Measurements from ENCODE around the gene AKNAD1.

Gene AKNAD1

GRCh38 chr1:108858230-108858950 is 1.5 kb upstream of the AKNAD1 start:
- CTCF ChIA-PET: interaction anchor here (0.6 kb wide), 1 partner anchor 118 kb away, joined by 3 read pairs; no protein-coding TSS in a partner anchor
- POLR2A ChIA-PET: no interaction called here
- DNase-seq (ENCODE audit: extremely low spot score): no peak

GRCh38 chr1:108854221-108855019 is 2.5 kb downstream of the AKNAD1 start:
- ChIA-PET POLR2A (no interaction called here), CTCF (no interaction called here)
- DNase-seq (ENCODE audit: extremely low spot score): no peak
- TF ChIP-seq L3MBTL2 (conservative IDR thresholded peaks at IDR 0.05) (no peak), HDGF (IDR thresholded peaks at IDR 0.05; ENCODE audit: borderline replicate concordance) (no peak), ELF4 (IDR thresholded peaks at IDR 0.05) (no peak), ZNF384 (IDR thresholded peaks at IDR 0.05) (no peak), CTBP1 (IDR thresholded peaks at IDR 0.05; ENCODE audit: borderline replicate concordance) (no peak), ARNT (IDR thresholded peaks at IDR 0.05) (no peak), LEF1 (IDR thresholded peaks at IDR 0.05; ENCODE audit: borderline replicate concordance) (no peak), FOXA1 (IDR thresholded peaks at IDR 0.05) (no peak), TARDBP (IDR thresholded peaks at IDR 0.05) (no peak), PKNOX1 (IDR thresholded peaks at IDR 0.05) (no peak), SUZ12 (IDR thresholded peaks at IDR 0.05) (no peak), NFRKB (IDR thresholded peaks at IDR 0.05) (no peak), BHLHE40 (IDR thresholded peaks at IDR 0.05; ENCODE audit: borderline replicate concordance) (no peak), FOXM1 (IDR thresholded peaks at IDR 0.05; ENCODE audit: borderline replicate concordance) (no peak), SP1 (IDR thresholded peaks at IDR 0.05) (no peak), FOXK2 (IDR thresholded peaks at IDR 0.05) (no peak)

More at GRCh38 chr1:108858230-108858950, 1.5 kb upstream of the AKNAD1 start:
- TF ChIP-seq HDGF (IDR thresholded peaks at IDR 0.05; ENCODE audit: borderline replicate concordance): no peak
- no peak for TF ChIP-seq NFRKB (IDR thresholded peaks at IDR 0.05)
- TF ChIP-seq LEF1 (IDR thresholded peaks at IDR 0.05; ENCODE audit: borderline replicate concordance): no peak
- TF ChIP-seq SP1 (IDR thresholded peaks at IDR 0.05): no peak
- no peak for TF ChIP-seq BHLHE40 (IDR thresholded peaks at IDR 0.05; ENCODE audit: borderline replicate concordance)
- no peak for TF ChIP-seq TARDBP (IDR thresholded peaks at IDR 0.05)
- TF ChIP-seq FOXM1 (IDR thresholded peaks at IDR 0.05; ENCODE audit: borderline replicate concordance): no peak
- no peak for TF ChIP-seq ARNT (IDR thresholded peaks at IDR 0.05)
- no peak for TF ChIP-seq SUZ12 (IDR thresholded peaks at IDR 0.05)
- no peak for TF ChIP-seq L3MBTL2 (conservative IDR thresholded peaks at IDR 0.05)
- no peak for TF ChIP-seq PKNOX1 (IDR thresholded peaks at IDR 0.05)
- no peak for TF ChIP-seq CTBP1 (IDR thresholded peaks at IDR 0.05; ENCODE audit: borderline replicate concordance)
- TF ChIP-seq ZNF384 (IDR thresholded peaks at IDR 0.05): no peak
- no peak for TF ChIP-seq FOXA1 (IDR thresholded peaks at IDR 0.05)
- no peak for TF ChIP-seq ELF4 (IDR thresholded peaks at IDR 0.05)
- no peak for TF ChIP-seq FOXK2 (IDR thresholded peaks at IDR 0.05)

GRCh38 chr1:108852221-108852975 is 4.5 kb downstream of the AKNAD1 start:
- TF ChIP-seq SP1 (IDR thresholded peaks at IDR 0.05) (no peak), PKNOX1 (IDR thresholded peaks at IDR 0.05) (no peak), FOXK2 (IDR thresholded peaks at IDR 0.05) (no peak), ZNF384 (IDR thresholded peaks at IDR 0.05) (no peak), BHLHE40 (IDR thresholded peaks at IDR 0.05; ENCODE audit: borderline replicate concordance) (no peak), CTBP1 (IDR thresholded peaks at IDR 0.05; ENCODE audit: borderline replicate concordance) (no peak), FOXM1 (IDR thresholded peaks at IDR 0.05; ENCODE audit: borderline replicate concordance) (no peak), FOXA1 (IDR thresholded peaks at IDR 0.05) (no peak), ARNT (IDR thresholded peaks at IDR 0.05) (no peak), NFRKB (IDR thresholded peaks at IDR 0.05) (no peak), HDGF (IDR thresholded peaks at IDR 0.05; ENCODE audit: borderline replicate concordance) (no peak), TARDBP (IDR thresholded peaks at IDR 0.05) (no peak), LEF1 (IDR thresholded peaks at IDR 0.05; ENCODE audit: borderline replicate concordance) (no peak), SUZ12 (IDR thresholded peaks at IDR 0.05) (no peak)
- ChIA-PET CTCF (no interaction called here), POLR2A (interaction anchor here (0.6 to 1.3 kb wide), 3 partner anchors 11 to 359 kb away, joined by 3 to 4 read pairs (median 3); partner anchors contain the start of gene GPSM2)
- DNase-seq (ENCODE audit: extremely low spot score): no peak

GRCh38 chr1:108851567-108851966 is 5.3 kb downstream of the AKNAD1 start:
- CTCF ChIA-PET: interaction anchor here (0.6 kb wide), 1 partner anchor 208 kb away, joined by 3 read pairs; no protein-coding TSS in a partner anchor

More at GRCh38 chr1:108851567-108851966, 5.3 kb downstream of the AKNAD1 start:
- POLR2A ChIA-PET: interaction anchor here (1.0 to 1.3 kb wide), 2 partner anchors 11 to 25 kb away, joined by 3 to 4 read pairs; partner anchors contain the start of gene GPSM2
- no peak for DNase-seq (ENCODE audit: extremely low spot score)
- TF ChIP-seq HDGF (IDR thresholded peaks at IDR 0.05; ENCODE audit: borderline replicate concordance): no peak
- TF ChIP-seq L3MBTL2 (conservative IDR thresholded peaks at IDR 0.05): no peak
- TF ChIP-seq PKNOX1 (IDR thresholded peaks at IDR 0.05): no peak
- no peak for TF ChIP-seq FOXM1 (IDR thresholded peaks at IDR 0.05; ENCODE audit: borderline replicate concordance)
- TF ChIP-seq ARNT (IDR thresholded peaks at IDR 0.05): no peak
- TF ChIP-seq ELF4 (IDR thresholded peaks at IDR 0.05): no peak
- no peak for TF ChIP-seq LEF1 (IDR thresholded peaks at IDR 0.05; ENCODE audit: borderline replicate concordance)
- TF ChIP-seq CTBP1 (IDR thresholded peaks at IDR 0.05; ENCODE audit: borderline replicate concordance): no peak
- no peak for TF ChIP-seq SUZ12 (IDR thresholded peaks at IDR 0.05)
- no peak for TF ChIP-seq FOXK2 (IDR thresholded peaks at IDR 0.05)
- no peak for TF ChIP-seq SP1 (IDR thresholded peaks at IDR 0.05)
- no peak for TF ChIP-seq ZNF384 (IDR thresholded peaks at IDR 0.05)
- no peak for TF ChIP-seq BHLHE40 (IDR thresholded peaks at IDR 0.05; ENCODE audit: borderline replicate concordance)
- no peak for TF ChIP-seq TARDBP (IDR thresholded peaks at IDR 0.05)
- TF ChIP-seq NFRKB (IDR thresholded peaks at IDR 0.05): no peak
- no peak for TF ChIP-seq FOXA1 (IDR thresholded peaks at IDR 0.05)

Measured in HEK293T (cell line).